Upper lobe of left lung (tissue), 6 donors: ENCODE results near the gene HERPUD1. TPM values are rescaled to one million over a fixed set of nuclear protein-coding genes. Genes with fewer than 3 reads are reported as not detected.

Experiments
- ATAC-seq, 2 donors: fragments of 200-7000 bp; cut with Tn5 transposase; one replicate each; pipeline ENCODE4 v1.9.1; 2022; ENCODE audit warnings: mild to moderate bottlenecking in 2 of 2, moderate library complexity in 2 of 2; ENCODE audit not compliant: low FRiP score in 2 of 2
- DNase-seq, 2 donors: peaks; one replicate each; pipeline ENCODE4 v3.0.0-alpha.2; 2019 to 2020
- H3K27ac ChIP-seq, 4 donors: fragments of 200-600 bp; sonication (generic); one replicate each; pipeline ENCODE4 v1.5.1; 2016 to 2019
- H3K27me3 ChIP-seq, 4 donors: fragments of 200-600 bp; sonication (generic); one replicate each; pipeline ENCODE4 v1.5.1; 2017 to 2019
- H3K36me3 ChIP-seq, 4 donors: fragments of 200-600 bp; sonication (generic); one replicate each; pipeline ENCODE4 v1.5.1; 2016 to 2019
- H3K4me1 ChIP-seq, 4 donors: fragments of 200-600 bp; sonication (generic); one replicate each; pipeline ENCODE4 v1.5.1; 2018 to 2019
- H3K4me3 ChIP-seq, 4 donors: fragments of 200-600 bp; sonication (generic); one replicate each; pipeline ENCODE4 v1.5.1; 2017 to 2019; ENCODE audit warnings: mild to moderate bottlenecking in 2 of 4, moderate library complexity in 1 of 4
- H3K9me3 ChIP-seq, 4 donors: fragments of 200-600 bp; sonication (generic); one replicate each; pipeline ENCODE4 v1.5.1; 2018 to 2019
- CTCF ChIP-seq, 6 experiments: fragments of 450-650 bp in 4 of 6; fragments of 200-600 bp in 2 of 6; sonication (generic) in 2 of 6; IDR thresholded peaks; one replicate each; pipeline ENCODE4 v1.5.1; 2016 to 2019; ENCODE audit warnings: antibody characterized with exemption in 6 of 6
- EP300 ChIP-seq, 4 donors: sonication (generic); formaldehyde crosslinking; IDR thresholded peaks; one replicate each; pipeline ENCODE4 v1.5.1; 2017; ENCODE audit warnings: antibody characterized with exemption in 4 of 4, control low read depth in 2 of 4
- POLR2A ChIP-seq, 4 donors: fragments of 450-650 bp; IDR thresholded peaks; one replicate each; pipeline ENCODE4 v1.5.1; 2016 to 2017; ENCODE audit warnings: antibody characterized with exemption in 4 of 4, mild to moderate bottlenecking in 2 of 4
- POLR2AphosphoS5 ChIP-seq, 2 donors: sonication (generic); formaldehyde crosslinking; IDR thresholded peaks; one replicate each; pipeline ENCODE4 v1.5.1; 2017; ENCODE audit warnings: antibody characterized with exemption in 2 of 2
- WGBS, 2 donors: methylation state at CpG; one replicate each; pipeline ENCODE4 v1.1.5; 2017 to 2018; 5-methylcytosine and 5-hydroxymethylcytosine counted together
- total RNA-seq, 6 donors: library from RNA; depleted of rRNA in 4 of 6; stranded (reverse); fragments of >200 nt in 4 of 6; gene quantifications; one replicate each; pipeline versions ENCODE4 v1.1.0 to v1.2.1, GENCODE V29; 2016 to 2021
- donor health status: DM: no; HTN: no; CAD: no; lungs with moderate emphysema.
- donor health status: DM: no; HTN: yes; CAD: no; lungs with severe emphysema.

Gene HERPUD1
- total RNA-seq, 6 donors from 2014 or later = 81.0 to 283 (median 196) TPM

GRCh38 chr16:56956076-56956475 is 24.1 kb downstream of the HERPUD1 start:
- peaks cover 3 to 12% (median 7%) of the 10 kb centered on the region in 4 donors for H3K4me1 ChIP-seq
- no peak overlapping the region for H3K27ac ChIP-seq
- ATAC-seq (no peak), DNase-seq (no peak)
- no peaks in the 10 kb centered on the region for H3K27me3 ChIP-seq
- no peak overlapping the region for H3K4me3 ChIP-seq
- no peak for TF ChIP-seq CTCF (IDR thresholded peaks at IDR 0.05)
- no peak for TF ChIP-seq POLR2A (IDR thresholded peaks at IDR 0.05)
- no peak for TF ChIP-seq POLR2AphosphoS5 (IDR thresholded peaks at IDR 0.05)
- TF ChIP-seq EP300 (IDR thresholded peaks at IDR 0.05) = no peak
- H3K9me3 ChIP-seq = no peaks in the 10 kb centered on the region
- WGBS, 2 donors = 90 to 91% methylated on average over 4 of the region's 4 CpGs
- no peaks in the 10 kb centered on the region for H3K36me3 ChIP-seq

- TF ChIP-seq EP300 (IDR thresholded peaks at IDR 0.05) (no peak), CTCF (IDR thresholded peaks at IDR 0.05) (no peak), POLR2AphosphoS5 (IDR thresholded peaks at IDR 0.05) (no peak), POLR2A (IDR thresholded peaks at IDR 0.05) (no peak)
- ATAC-seq (no peak), DNase-seq (no peak)
- Histone ChIP-seq H3K27ac (no peak overlapping the region), H3K9me3 (no peaks in the 10 kb centered on the region), H3K4me1 (peaks cover 8 to 15% (median 12%) of the 10 kb centered on the region in 4 donors), H3K36me3 (no peaks in the 10 kb centered on the region), H3K27me3 (no peaks in the 10 kb centered on the region), H3K4me3 (no peak overlapping the region)
- WGBS, 2 donors = 64 to 66% methylated on average over 4 of the region's 4 CpGs
These were observed 24.8 kb downstream of the HERPUD1 start for GRCh38 chr16:56956756-56957155.

GRCh38 chr16:56960681-56961281 is 28.8 kb downstream of the HERPUD1 start:
- peak overlapping the region in 1 of 4 donors; percentile 5 for H3K27ac ChIP-seq
- TF ChIP-seq POLR2AphosphoS5 (IDR thresholded peaks at IDR 0.05) = no peak
- no peak for TF ChIP-seq EP300 (IDR thresholded peaks at IDR 0.05)
- TF ChIP-seq CTCF (IDR thresholded peaks at IDR 0.05) = no peak
- TF ChIP-seq POLR2A (IDR thresholded peaks at IDR 0.05) = no peak
- ATAC-seq = no peak

GRCh38 chr16:56961386-56961785 is 29.4 kb downstream of the HERPUD1 start:
- H3K27ac ChIP-seq = peak overlapping the region in 3 of 4 donors; percentile 5 to 63 (median 32)
- 50 to 55% methylated on average over 3 of the region's 3 CpGs for WGBS, 2 donors
- ATAC-seq = no peak

More at GRCh38 chr16:56960681-56961281, 28.8 kb downstream of the HERPUD1 start:
- Histone ChIP-seq H3K27me3 (no peaks in the 10 kb centered on the region), H3K9me3 (no peaks in the 10 kb centered on the region), H3K36me3 (no peaks in the 10 kb centered on the region), H3K4me1 (peaks cover 27 to 40% (median 35%) of the 10 kb centered on the region in 4 donors), H3K4me3 (no peak overlapping the region)
- DNase-seq = no peak
- WGBS, 2 donors = 49 to 53% methylated on average over 7 to 9 of the region's 13 CpGs

More at GRCh38 chr16:56961386-56961785, 29.4 kb downstream of the HERPUD1 start:
- H3K4me3 ChIP-seq = no peak overlapping the region
- H3K4me1 ChIP-seq = peaks cover 33 to 45% (median 41%) of the 10 kb centered on the region in 4 donors
- TF ChIP-seq CTCF (IDR thresholded peaks at IDR 0.05) (no peak), POLR2AphosphoS5 (IDR thresholded peaks at IDR 0.05) (no peak), POLR2A (IDR thresholded peaks at IDR 0.05) (no peak), EP300 (IDR thresholded peaks at IDR 0.05) (no peak)
- H3K36me3 ChIP-seq = no peaks in the 10 kb centered on the region
- H3K27me3 ChIP-seq = no peaks in the 10 kb centered on the region
- no peak for DNase-seq
- H3K9me3 ChIP-seq = no peaks in the 10 kb centered on the region
